Measurements from ENCODE around the gene CCDC148.

DNA sequence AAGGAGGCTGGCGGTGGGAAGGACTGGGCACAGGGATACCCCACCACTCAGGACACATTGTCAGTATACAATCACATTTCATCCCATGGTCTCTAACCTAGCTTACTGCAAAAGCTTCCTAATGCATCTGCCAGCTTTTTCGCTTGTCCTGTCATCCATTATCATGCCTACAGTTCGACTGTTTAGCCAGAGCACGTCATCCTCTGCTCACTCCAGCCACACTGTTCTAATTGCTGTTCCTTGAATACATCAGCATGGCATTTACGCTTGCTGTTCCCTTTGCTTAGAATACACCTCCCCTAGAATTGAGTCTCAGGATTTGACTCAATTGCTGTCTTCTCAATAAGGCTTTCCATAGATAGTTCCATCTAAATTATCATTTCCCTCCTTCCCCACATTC lies 166.3 kb downstream of the CCDC148 start:
- TF ChIP-seq ZBTB17 (tag by site-specific recombination; IDR thresholded peaks at IDR 0.05) = no peak
- TF ChIP-seq CTCF (tag by site-specific recombination; IDR thresholded peaks at IDR 0.05) = no peak
- TF ChIP-seq ZNF658 (tag by site-specific recombination; IDR thresholded peaks at IDR 0.05) = no peak
- no peak for TF ChIP-seq ZNF707 (tag by site-specific recombination; IDR thresholded peaks at IDR 0.05)
- TF ChIP-seq ZNF24 (tag by site-specific recombination; IDR thresholded peaks at IDR 0.05) = no peak
- no peak for TF ChIP-seq ZNF596 (tag by site-specific recombination; IDR thresholded peaks at IDR 0.05)
- no peak for TF ChIP-seq PATZ1 (tag by site-specific recombination; IDR thresholded peaks at IDR 0.05)
- no peak for TF ChIP-seq ZNF146 (tag by site-specific recombination; IDR thresholded peaks at IDR 0.05)
- TF ChIP-seq, protein P1, sequence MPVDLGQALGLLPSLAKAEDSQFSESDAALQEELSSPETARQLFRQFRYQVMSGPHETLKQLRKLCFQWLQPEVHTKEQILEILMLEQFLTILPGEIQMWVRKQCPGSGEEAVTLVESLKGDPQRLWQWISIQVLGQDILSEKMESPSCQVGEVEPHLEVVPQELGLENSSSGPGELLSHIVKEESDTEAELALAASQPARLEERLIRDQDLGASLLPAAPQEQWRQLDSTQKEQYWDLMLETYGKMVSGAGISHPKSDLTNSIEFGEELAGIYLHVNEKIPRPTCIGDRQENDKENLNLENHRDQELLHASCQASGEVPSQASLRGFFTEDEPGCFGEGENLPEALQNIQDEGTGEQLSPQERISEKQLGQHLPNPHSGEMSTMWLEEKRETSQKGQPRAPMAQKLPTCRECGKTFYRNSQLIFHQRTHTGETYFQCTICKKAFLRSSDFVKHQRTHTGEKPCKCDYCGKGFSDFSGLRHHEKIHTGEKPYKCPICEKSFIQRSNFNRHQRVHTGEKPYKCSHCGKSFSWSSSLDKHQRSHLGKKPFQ (tag by site-specific recombination; IDR thresholded peaks at IDR 0.05) = no peak
- no peak for TF ChIP-seq ZNF776 (tag by site-specific recombination; IDR thresholded peaks at IDR 0.05; ENCODE audit: borderline replicate concordance)
- TF ChIP-seq ZNF501 (tag by site-specific recombination; IDR thresholded peaks at IDR 0.05) = no peak
- TF ChIP-seq REST (tag by site-specific recombination; IDR thresholded peaks at IDR 0.05) = no peak
- TF ChIP-seq KLF7 (tag by site-specific recombination; IDR thresholded peaks at IDR 0.05; ENCODE audit: borderline replicate concordance) = no peak
